Activated CD8-positive, alpha-beta T cell treated with anti-CD3 and anti-CD28 coated beads for 36 hours (primary cell): ENCODE measurements around the gene C1orf21. TPM values are rescaled to one million over a fixed set of nuclear protein-coding genes. Genes with fewer than 3 reads are reported as not detected.

Source experiments
- ATAC-seq: fragments of 200-7000 bp; cut with Tn5 transposase; one replicate; pipeline ENCODE4 v1.10.0; 2021; ENCODE audit warnings: mild to moderate bottlenecking, moderate library complexity
- CTCF ChIA-PET: fragments of 350-600 bp; sonication (Branson Sonifier 250); formaldehyde crosslinking; loops from one replicate; lab custom pipeline; 2021; ENCODE audit warnings: antibody characterized with exemption; lab: Charles Lee
- POLR2A ChIA-PET: fragments of 350-600 bp; sonication (Branson Sonifier 250); formaldehyde crosslinking; loops from one replicate; lab custom pipeline; 2021; ENCODE audit warnings: antibody characterized with exemption; lab: Charles Lee
- DNase-seq: peaks from one replicate; pipeline ENCODE4 v3.0.0-alpha.2; 2020
- H3K27ac Mint-ChIP-seq: one replicate; pipeline ENCODE4 v1.8.0; 2021; ENCODE audit warnings: mild to moderate bottlenecking, mixed read lengths
- H3K27me3 Mint-ChIP-seq: one replicate; pipeline ENCODE4 v1.8.0; 2021; ENCODE audit warnings: mixed read lengths
- H3K36me3 Mint-ChIP-seq: one replicate; pipeline ENCODE4 v1.8.0; 2021; ENCODE audit warnings: low read depth, mixed read lengths
- H3K4me1 Mint-ChIP-seq: one replicate; pipeline ENCODE4 v1.8.0; 2021; ENCODE audit warnings: low read depth, mixed read lengths
- H3K4me3 Mint-ChIP-seq: one replicate; pipeline ENCODE4 v1.8.0; 2021; ENCODE audit warnings: mild to moderate bottlenecking, moderate library complexity, mixed read lengths
- H3K9me3 Mint-ChIP-seq: one replicate; pipeline ENCODE4 v1.8.0; 2021; ENCODE audit warnings: mixed read lengths
- intact Hi-C: fragments of 100-400 bp; cut with micrococcal nuclease; formaldehyde crosslinking; loops from one replicate; pipeline ENCODE4 v1.10.0; 2022
- total RNA-seq, 2 experiments: library from RNA; stranded (reverse); gene quantifications; one replicate each; pipeline ENCODE4 v1.2.3, GENCODE V29; 2021
- TF ChIP-seq, protein P1 (sequence below): fragments of 200-600 bp; IDR thresholded peaks from one replicate; pipeline ENCODE4 v1.8.0; 2022; ENCODE audit warnings: antibody characterized with exemption, mild to moderate bottlenecking

C1orf21 gene
- total RNA-seq, 2 experiments from 2014 or later: 3.8 to 4.6 TPM

DNA sequence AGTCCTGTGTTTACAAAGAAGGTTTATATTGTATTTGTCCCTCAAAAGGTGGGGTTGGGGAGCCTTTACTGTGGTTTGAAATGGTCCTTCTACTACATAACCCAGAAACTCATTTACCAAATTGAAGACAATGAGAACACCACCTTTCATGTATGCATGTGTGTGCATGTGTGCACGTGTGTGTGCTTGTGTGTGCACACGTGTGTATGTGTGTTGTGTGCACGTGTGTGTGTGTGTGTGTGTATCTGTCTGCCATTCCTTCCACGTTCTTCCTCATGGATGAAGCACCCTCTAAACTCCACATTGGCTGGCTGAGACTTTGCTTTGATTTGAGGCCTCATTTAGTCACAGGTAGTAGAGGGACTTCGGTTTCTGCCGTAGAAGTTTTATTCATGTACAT lies 229.7 kb downstream of the C1orf21 start:
- Mint-ChIP-seq H3K4me3 (no peak overlapping the region), H3K27me3 (no peaks in the 10 kb centered on the region), H3K4me1 (no peaks in the 10 kb centered on the region), H3K36me3 (no peaks in the 10 kb centered on the region), H3K27ac (no peak overlapping the region), H3K9me3 (no peaks in the 10 kb centered on the region)
- POLR2A ChIA-PET: no interaction called here
- no peak for ATAC-seq
- CTCF ChIA-PET: interaction anchor here (0.9 kb wide), 1 partner anchor 48 kb away, joined by 3 read pairs; no protein-coding TSS in a partner anchor
- no peak for DNase-seq
- intact Hi-C loops: no loop called here
- TF ChIP-seq, protein P1, sequence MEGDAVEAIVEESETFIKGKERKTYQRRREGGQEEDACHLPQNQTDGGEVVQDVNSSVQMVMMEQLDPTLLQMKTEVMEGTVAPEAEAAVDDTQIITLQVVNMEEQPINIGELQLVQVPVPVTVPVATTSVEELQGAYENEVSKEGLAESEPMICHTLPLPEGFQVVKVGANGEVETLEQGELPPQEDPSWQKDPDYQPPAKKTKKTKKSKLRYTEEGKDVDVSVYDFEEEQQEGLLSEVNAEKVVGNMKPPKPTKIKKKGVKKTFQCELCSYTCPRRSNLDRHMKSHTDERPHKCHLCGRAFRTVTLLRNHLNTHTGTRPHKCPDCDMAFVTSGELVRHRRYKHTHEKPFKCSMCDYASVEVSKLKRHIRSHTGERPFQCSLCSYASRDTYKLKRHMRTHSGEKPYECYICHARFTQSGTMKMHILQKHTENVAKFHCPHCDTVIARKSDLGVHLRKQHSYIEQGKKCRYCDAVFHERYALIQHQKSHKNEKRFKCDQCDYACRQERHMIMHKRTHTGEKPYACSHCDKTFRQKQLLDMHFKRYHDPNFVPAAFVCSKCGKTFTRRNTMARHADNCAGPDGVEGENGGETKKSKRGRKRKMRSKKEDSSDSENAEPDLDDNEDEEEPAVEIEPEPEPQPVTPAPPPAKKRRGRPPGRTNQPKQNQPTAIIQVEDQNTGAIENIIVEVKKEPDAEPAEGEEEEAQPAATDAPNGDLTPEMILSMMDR: no peak

DNA sequence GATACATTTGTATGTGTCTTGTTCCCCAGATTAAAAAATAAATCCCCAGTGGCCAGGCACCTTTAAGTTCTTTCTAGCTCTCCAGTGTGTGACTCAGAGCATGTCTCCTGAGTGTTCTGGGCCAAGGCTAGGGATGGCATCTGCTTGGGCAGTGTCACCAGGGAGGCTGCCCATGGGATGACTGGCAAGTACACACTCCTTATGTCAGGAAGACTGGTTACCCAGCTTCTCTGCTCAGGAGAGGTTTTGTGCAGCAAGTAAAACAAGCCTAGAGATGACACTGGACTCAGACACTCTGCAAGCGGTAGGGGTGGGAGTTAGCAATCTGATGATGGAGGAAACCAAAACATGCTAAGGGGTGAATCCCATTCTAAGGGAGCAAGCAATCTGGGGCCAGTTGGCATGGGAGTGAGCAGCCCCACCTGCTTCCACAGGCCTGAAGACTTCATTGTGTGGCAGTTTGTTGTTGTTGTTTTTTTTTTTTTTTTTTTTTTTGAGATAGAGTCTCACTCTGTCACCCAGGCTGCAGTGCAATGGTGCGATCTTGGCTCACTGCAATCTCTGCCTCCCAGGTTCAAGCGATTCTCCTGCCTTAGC lies 230.7 kb downstream of the C1orf21 start:
- intact Hi-C loops: no loop called here

DNA sequence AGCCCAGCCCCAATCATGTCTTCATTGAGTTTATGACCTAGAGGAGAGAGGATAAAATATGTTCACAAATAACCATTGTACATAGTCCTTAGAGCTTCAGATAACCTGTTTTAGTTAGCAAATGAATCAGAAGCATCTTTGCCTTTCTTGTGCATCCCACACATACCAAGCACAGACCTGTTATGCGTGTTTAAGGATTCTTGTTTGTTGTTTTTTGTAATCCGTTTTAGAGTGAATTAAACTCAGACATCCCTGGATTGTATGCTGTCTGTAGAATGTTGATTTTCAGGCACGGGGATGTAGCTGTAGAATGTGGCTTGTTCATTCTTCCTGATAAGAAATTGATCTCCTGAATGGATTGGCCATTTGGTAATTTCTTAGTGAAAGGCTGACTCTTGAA lies 232.0 kb downstream of the C1orf21 start:
- no peak overlapping the region for H3K27ac Mint-ChIP-seq
- H3K36me3 Mint-ChIP-seq: no peaks in the 10 kb centered on the region
- H3K4me1 Mint-ChIP-seq: no peaks in the 10 kb centered on the region
- no peaks in the 10 kb centered on the region for H3K27me3 Mint-ChIP-seq
- TF ChIP-seq, protein P1: no peak
- no peak overlapping the region for H3K4me3 Mint-ChIP-seq
- DNase-seq (no peak), ATAC-seq (no peak)
- ChIA-PET POLR2A (no interaction called here), CTCF (no interaction called here)
- no peaks in the 10 kb centered on the region for H3K9me3 Mint-ChIP-seq
- intact Hi-C loops: no loop called here

More for the DNA sequence above, 230.7 kb downstream of the C1orf21 start:
- Mint-ChIP-seq H3K4me1 (no peaks in the 10 kb centered on the region), H3K4me3 (no peak overlapping the region), H3K9me3 (no peaks in the 10 kb centered on the region), H3K36me3 (no peaks in the 10 kb centered on the region), H3K27me3 (no peaks in the 10 kb centered on the region), H3K27ac (no peak overlapping the region)
- TF ChIP-seq, protein P1: no peak
- no peak for ATAC-seq
- ChIA-PET POLR2A (no interaction called here), CTCF (interaction anchor here (0.9 kb wide), 1 partner anchor 47 kb away, joined by 3 read pairs; no protein-coding TSS in a partner anchor)
- no peak for DNase-seq

DNA sequence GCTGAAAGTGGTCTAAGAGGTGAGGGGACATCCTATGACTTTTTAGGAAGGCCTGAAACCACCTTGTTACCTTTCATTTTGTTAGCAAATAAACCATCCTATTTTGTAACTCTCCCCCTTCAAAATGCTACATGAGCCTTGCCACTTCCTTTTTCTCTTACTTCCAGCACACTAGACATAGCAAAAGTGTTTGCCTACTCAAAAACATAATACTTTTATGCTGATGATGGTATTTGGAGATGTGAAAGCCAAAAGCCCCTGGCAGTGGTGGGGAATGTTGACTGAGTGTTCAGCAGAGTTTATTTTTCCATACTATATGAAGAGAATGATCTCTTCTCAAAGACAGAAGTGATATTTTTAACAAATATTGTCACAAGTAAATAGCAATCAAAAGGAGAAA lies 233.6 kb downstream of the C1orf21 start:
- Mint-ChIP-seq H3K4me1 (no peaks in the 10 kb centered on the region), H3K4me3 (no peak overlapping the region), H3K27me3 (no peaks in the 10 kb centered on the region), H3K36me3 (no peaks in the 10 kb centered on the region), H3K9me3 (no peaks in the 10 kb centered on the region), H3K27ac (no peak overlapping the region)
- DNase-seq: no peak
- POLR2A ChIA-PET: no interaction called here
- TF ChIP-seq, protein P1: no peak
- CTCF ChIA-PET: interaction anchor here (0.8 kb wide), 1 partner anchor 44 kb away, joined by 3 read pairs; no protein-coding TSS in a partner anchor
- intact Hi-C loops: no loop called here
- ATAC-seq: no peak

DNA sequence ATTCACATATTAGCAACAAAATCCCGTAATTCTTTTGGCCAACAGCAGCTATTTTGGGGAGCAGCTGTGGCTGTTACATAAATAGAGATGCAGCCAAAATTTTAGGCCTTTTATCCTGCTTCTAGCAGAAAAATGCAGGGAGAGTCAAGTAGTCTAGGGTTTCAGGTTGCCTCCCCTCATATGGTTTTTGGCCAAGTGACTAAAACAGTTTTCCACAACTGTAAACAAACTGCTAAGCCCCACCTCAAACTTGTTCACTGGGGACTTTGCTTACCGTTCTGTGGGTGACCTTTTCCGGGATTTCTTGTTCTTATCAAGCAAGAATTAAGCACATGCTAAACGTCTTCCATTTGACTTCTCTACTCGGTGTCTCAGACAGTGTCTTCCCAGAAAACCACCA lies 234.4 kb downstream of the C1orf21 start:
- Mint-ChIP-seq H3K9me3 (no peaks in the 10 kb centered on the region), H3K4me1 (no peaks in the 10 kb centered on the region), H3K27me3 (no peaks in the 10 kb centered on the region), H3K36me3 (no peaks in the 10 kb centered on the region), H3K27ac (no peak overlapping the region), H3K4me3 (no peak overlapping the region)
- ChIA-PET CTCF (no interaction called here), POLR2A (no interaction called here)
- no peak for DNase-seq
- intact Hi-C loops: no loop called here
- no peak for ATAC-seq
- TF ChIP-seq, protein P1: no peak
